SKM-1 (cell line): ENCODE data around the gene DFFA.
A peak's percentile ranks its signal among the peaks of the same experiment; 100 is the strongest.
"Not testable (repeated sequence)": the region's sequence is repeated elsewhere in the genome, so short reads cannot be mapped to it uniquely, and the experiment has no call there.

ENCODE experiments used
- DNase-seq: peaks from one replicate; lab custom pipeline; 2025; ENCODE audit not compliant: unreplicated experiment; lab: John Stamatoyannopoulos, UW

The DFFA gene

DNA sequence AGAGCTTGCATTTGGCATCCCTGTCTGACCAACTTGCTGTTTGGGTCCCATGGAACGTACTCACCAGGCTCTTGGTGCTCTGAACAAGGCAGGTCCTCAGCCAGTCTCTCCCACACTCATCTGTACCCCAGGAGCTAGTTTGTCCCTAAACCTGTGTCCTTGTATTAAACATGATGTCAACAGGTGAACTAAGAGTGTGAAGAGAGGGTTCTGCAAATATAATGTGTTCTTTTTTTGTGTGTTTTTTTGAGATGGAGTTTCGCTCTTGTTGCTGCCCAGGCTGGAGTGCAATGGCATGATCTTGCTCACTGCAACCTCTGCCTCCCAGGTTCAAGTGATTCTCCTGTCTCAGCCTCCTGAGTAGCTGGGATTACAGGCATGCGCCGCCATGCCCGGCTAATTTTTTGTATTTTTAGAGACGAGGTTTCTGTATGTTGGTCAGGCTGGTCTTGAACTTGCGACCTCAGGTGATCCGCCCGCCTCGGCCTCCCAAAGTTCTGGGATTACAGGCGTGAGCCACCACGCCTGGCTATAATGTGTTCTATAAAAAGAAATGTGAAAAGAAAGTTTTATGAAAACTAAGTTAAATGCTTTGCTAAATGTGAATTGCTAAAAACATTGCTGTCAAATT is 33.8 kb upstream of the DFFA start:
- DNase-seq, result not testable (repeated sequence)

- DNase-seq, result no peak
Measured at GRCh38 chr1:10504249-10504648, 31.9 kb upstream of the DFFA start.

DNA sequence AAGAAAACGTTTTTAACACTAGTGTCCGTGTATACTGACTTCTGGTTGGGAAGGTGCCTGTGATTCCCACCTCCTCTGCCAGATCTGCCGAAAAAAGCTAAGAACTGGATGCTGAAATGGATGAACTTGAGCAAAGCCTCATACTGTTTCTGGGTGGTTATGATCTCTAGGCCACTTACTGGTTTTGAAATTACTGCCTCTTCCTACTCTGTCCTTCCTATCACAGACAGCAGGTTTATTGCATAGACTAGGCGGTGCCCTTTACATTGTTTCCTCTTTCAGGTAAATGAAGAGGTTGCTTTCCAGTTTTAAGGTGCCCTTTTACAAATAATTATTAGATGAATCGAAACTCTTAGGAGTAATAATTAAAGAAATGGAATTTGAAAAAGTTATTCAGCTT is 29.9 kb upstream of the DFFA start:
- DNase-seq, result no peak

- no peak for DNase-seq
Measured at GRCh38 chr1:10498231-10498630, 25.9 kb upstream of the DFFA start.

DNA sequence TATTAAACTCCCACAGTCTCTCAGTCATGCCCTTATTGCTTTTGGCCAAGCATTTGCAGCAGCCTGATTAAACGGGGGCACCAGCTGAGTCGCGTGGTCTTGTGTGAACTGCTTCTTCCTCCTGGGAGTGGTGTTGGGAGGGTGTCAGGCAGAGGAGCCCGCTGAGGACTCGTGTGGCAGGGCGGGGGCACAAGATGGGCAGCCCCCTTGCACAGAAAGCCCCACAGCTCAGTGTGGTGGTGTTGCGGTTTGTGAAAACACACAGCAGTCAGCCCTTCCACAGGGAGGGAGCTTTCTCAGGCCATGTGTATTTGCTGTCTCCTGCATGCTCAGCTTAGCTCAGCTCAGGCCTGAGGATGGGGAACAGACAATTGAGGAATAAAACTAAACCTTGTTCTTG is 24.8 kb upstream of the DFFA start:
- DNase-seq, result no peak

GRCh38 chr1:10495952-10496351 is 23.6 kb upstream of the DFFA start:
- DNase-seq, result no peak

DNA sequence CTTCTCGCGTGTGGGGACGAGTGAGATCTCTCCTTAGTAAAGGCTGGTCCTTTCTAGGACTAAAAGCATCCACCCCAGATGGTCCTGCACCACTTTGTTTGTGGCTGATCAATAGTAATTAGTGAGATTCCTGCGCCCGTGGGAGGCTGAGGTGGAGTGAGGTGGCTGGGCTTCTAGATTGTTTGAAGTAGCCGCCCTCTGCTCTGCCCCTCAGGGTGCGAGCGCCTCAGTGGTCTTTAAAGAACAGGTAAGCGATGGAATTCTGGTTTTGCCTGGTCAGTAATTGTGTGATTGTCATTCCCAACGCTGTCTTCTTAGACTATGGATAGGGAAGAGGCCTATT is 23.1 kb upstream of the DFFA start:
- no peak for DNase-seq

DNA sequence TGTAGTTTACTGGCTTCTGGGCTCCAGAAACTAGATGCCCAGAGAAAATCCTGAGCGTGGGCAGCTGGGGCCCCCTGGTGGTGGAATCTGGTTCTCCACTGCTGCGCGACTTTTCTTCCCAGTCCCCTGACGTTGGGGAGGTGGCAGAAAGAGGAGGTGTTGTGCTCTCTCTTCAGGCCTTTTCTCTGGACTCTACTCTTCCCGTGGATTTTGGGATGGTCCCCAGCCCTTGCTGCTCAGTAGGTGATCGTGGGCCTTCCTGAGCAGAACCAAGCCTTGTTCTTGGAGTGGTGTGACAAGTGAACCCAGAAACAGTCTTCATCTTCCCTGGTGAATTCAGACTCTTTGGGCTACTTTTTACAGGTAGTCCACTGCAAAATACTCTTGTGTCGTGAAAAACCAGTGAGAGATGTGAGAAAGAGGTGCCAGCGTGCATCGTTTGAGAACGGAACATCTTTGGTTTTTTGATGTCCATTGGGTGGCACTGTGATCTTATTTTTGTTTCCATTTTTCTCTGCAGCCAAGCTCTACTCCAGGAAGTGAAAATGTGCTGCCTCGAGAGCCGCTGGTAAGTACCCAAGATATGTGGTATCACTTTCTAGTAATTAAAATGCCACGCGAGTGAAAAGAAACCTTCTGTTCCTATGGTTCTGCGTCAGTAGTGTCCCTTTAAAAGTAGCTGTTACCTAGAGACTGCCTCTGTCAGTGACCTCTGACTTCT is 22.6 kb upstream of the DFFA start:
- peak; percentile 44 for DNase-seq

- no peak for DNase-seq
Measured at GRCh38 chr1:10494418-10494753, 22.1 kb upstream of the DFFA start.

DNA sequence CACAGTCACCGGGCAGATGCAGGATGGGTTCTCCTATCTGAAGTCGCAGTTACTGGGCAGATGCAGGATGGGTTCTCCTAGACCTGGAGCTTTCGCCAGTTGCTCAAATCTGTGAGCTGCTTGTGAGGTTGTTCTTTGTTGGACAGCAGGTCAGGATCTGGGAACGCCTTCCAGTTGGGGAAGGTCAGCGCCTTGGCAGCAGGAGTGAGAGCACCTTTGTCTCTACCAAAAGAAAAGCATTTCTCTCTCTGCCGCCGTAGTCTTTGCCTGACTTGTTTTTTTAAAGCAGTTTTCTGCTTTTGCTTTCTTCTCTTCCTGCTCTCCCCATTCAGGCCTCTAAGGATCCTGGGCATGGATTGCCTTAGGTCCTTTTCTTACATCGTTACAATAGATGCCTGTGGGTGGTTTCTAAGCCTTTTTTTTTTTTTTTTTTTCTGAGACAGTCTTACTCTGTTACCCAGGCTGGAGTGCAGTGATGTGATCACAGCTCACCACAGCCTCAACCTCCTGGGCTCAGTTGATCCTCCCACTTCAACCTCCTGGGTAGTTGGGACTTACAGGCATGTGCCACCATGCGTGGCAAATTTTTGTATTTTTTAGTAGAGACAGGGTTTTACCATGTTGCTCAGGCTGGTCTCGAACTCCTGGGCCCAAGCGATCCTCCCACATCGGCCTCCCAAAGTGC is 18.1 kb upstream of the DFFA start:
- no peak for DNase-seq

- no peak for DNase-seq
Measured at GRCh38 chr1:10489291-10490055, 17.1 kb upstream of the DFFA start.

DNA sequence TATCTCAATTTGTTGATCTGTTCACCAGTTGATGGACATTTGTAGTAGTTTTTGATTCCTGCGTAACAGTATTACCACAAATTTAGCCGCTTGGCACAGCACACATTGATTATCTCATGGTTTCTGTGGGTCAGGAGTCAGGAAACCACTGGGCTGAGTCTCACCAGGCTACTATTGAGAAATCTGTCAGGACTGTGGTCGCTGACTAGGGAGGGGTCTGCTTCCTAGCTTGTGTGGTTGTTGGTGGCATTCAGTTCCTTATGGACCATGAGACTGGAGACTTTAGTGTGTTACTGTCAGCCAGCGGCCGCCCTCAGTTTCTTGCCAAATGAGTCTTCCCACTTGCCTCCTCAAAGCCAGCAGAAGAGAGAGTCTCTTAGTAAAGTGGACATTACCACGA is 12.2 kb upstream of the DFFA start:
- peak; percentile 52 for DNase-seq

DNA sequence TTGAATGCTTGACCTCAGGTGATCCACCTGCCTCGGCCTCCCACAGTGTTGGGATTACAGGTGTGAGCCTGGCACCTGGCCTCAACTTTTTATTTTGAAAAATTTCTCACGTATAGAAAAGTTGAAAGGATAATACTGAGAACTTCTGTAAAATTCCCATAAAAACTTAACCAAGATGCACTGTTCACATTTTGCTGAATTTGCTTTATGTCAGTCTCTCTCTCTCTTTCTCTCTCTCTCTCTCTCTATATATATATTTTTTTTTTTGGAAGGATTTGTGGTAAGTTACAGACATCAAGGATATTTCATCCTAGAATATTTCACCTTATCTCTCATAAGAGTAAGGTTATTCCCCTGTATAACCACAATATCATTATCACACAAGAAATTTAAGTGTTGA is 8.3 kb upstream of the DFFA start:
- no peak for DNase-seq

DNA sequence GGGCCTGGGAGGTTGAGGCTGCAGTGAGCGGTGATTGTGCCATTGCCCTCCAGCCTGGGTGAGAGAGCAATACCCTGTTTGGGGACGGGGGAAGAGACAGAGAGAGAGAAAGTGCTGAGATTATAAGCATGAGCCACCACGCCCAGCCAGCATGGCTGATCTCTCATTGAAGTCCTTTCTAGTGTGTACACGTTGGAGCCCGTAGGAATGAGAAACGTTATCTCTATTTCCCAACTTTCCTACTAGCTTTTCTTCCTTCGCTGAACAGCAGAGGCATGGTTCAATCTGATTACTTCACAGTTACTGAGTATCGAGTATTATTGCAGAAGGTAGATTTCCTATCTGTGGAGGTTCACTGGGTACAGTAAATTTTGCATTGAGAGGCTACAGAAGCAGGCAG is 7.0 kb upstream of the DFFA start:
- DNase-seq, result no peak

DNA sequence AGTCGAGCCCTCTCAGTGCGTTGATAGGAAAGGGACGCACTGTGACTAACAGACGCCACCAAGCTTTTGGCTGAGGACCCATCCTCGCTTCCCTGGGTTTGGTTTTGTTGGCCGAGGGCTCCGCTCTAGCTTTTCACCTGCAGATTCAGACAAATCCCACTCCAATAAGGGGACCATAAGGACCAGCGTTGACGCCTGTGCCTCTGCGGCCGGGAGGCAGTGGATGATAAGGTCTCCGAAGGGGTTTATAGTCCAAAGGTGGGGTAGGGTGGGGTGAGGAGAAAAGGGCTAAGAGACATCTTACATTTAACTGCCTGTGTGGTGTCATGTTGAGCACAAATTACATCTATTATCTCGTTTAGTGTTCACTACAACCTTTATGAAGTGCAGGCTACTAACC is 3.2 kb upstream of the DFFA start:
- DNase-seq, result no peak

GRCh38 chr1:10474613-10475507 is 2.5 kb upstream of the DFFA start, which contains the start of gene PEX14:
Gene PEX14 (plus strand): TSS chr1:10474950. CDS start chr1:10474967, 17 bp downstream.
- peak; percentile 85 for DNase-seq

GRCh38 chr1:10474309-10474612 is 1.9 kb upstream of the DFFA start:
- not testable (repeated sequence) for DNase-seq

- DNase-seq, result no peak
Measured at GRCh38 chr1:10473145-10473765, 926 bp upstream of the DFFA start.

GRCh38 chr1:10471411-10472219 is 714 bp downstream of the DFFA start:
- no peak for DNase-seq

- no peak for DNase-seq
Measured at GRCh38 chr1:10470043-10470442, 2.3 kb downstream of the DFFA start.
